ENCODE results near the gene CYFIP1.

Gene CYFIP1

GRCh38 chr15:22951381-22952280, 28.5 kb downstream of the CYFIP1 start:
- no peak for DNase-seq (ENCODE audit: low spot score)
- in situ Hi-C loops (cut with MboI; ENCODE audit: low pct_unique_long_range_greater_than_20kb, low sequenced_read_pairs, unreplicated experiment) = no loop called here
- no peak for TF ChIP-seq CTCF (IDR thresholded peaks at IDR 0.05; ENCODE audit: extremely low read depth, insufficient read depth, missing control alignments)

- TF ChIP-seq CTCF (IDR thresholded peaks at IDR 0.05; ENCODE audit: extremely low read depth, insufficient read depth, missing control alignments) = no peak
These were observed 29.2 kb downstream of the CYFIP1 start for GRCh38 chr15:22951031-22951380.

GRCh38 chr15:22950256-22950990, 29.7 kb downstream of the CYFIP1 start:
- DNase-seq (ENCODE audit: low spot score) = no peak
- TF ChIP-seq CTCF (IDR thresholded peaks at IDR 0.05; ENCODE audit: extremely low read depth, insufficient read depth, missing control alignments) = no peak
- in situ Hi-C loops (cut with MboI; ENCODE audit: low pct_unique_long_range_greater_than_20kb, low sequenced_read_pairs, unreplicated experiment) = no loop called here

More at GRCh38 chr15:22951031-22951380, 29.2 kb downstream of the CYFIP1 start:
- in situ Hi-C loops (cut with MboI; ENCODE audit: low pct_unique_long_range_greater_than_20kb, low sequenced_read_pairs, unreplicated experiment) = no loop called here
- DNase-seq (ENCODE audit: low spot score) = no peak

DNA sequence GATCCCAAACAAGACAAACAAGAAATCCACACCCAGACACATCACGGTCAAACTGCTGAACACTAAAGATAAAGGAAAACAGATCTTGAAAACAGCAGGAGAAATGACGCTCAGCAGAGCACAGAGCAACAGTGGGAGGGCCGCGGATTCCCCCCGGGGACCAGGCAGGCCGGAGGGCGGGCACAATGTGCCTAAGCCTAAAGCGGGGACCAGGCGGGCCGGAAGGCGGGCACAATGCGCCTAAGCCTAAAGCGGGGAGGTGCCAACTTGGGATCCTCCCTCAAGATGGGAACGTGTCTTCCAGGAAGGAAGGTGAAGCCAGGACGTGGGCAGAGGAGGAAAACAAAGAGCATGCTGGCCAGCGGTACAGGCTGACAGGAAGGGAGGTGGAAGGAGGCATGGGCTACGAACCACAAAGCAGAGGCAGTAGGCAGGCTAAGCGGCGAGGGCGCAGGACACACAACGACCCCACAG, 31.1 kb downstream of the CYFIP1 start:
- peak; percentile 63 for DNase-seq (ENCODE audit: low spot score)
- in situ Hi-C loops (cut with MboI; ENCODE audit: low pct_unique_long_range_greater_than_20kb, low sequenced_read_pairs, unreplicated experiment) = no loop called here
- TF ChIP-seq CTCF (IDR thresholded peaks at IDR 0.05; ENCODE audit: extremely low read depth, insufficient read depth, missing control alignments) = no peak

- no peak for DNase-seq (ENCODE audit: low spot score)
- in situ Hi-C loops (cut with MboI; ENCODE audit: low pct_unique_long_range_greater_than_20kb, low sequenced_read_pairs, unreplicated experiment) = no loop called here
- TF ChIP-seq CTCF (IDR thresholded peaks at IDR 0.05; ENCODE audit: extremely low read depth, insufficient read depth, missing control alignments) = no peak
These were observed 32.1 kb downstream of the CYFIP1 start for GRCh38 chr15:22948056-22948455.

GRCh38 chr15:22947101-22948000, 32.8 kb downstream of the CYFIP1 start:
- DNase-seq (ENCODE audit: low spot score) = no peak
- TF ChIP-seq CTCF (IDR thresholded peaks at IDR 0.05; ENCODE audit: extremely low read depth, insufficient read depth, missing control alignments) = no peak
- in situ Hi-C loops (cut with MboI; ENCODE audit: low pct_unique_long_range_greater_than_20kb, low sequenced_read_pairs, unreplicated experiment) = no loop called here
